Measurements from ENCODE around the gene UXS1.

- TF ChIP-seq, protein P1, sequence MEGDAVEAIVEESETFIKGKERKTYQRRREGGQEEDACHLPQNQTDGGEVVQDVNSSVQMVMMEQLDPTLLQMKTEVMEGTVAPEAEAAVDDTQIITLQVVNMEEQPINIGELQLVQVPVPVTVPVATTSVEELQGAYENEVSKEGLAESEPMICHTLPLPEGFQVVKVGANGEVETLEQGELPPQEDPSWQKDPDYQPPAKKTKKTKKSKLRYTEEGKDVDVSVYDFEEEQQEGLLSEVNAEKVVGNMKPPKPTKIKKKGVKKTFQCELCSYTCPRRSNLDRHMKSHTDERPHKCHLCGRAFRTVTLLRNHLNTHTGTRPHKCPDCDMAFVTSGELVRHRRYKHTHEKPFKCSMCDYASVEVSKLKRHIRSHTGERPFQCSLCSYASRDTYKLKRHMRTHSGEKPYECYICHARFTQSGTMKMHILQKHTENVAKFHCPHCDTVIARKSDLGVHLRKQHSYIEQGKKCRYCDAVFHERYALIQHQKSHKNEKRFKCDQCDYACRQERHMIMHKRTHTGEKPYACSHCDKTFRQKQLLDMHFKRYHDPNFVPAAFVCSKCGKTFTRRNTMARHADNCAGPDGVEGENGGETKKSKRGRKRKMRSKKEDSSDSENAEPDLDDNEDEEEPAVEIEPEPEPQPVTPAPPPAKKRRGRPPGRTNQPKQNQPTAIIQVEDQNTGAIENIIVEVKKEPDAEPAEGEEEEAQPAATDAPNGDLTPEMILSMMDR (IDR thresholded peaks at IDR 0.05; ENCODE audit: insufficient read depth, low read depth, low read length): no peak
- TF ChIP-seq EZH2 (IDR thresholded peaks at IDR 0.05; ENCODE audit: insufficient read depth, low read length): no peak
Observed at GRCh38 chr2:106142683-106143082, 51.4 kb downstream of the UXS1 start.
